ENCODE data around the gene TMED1. TPM values are rescaled to one million over a fixed set of nuclear protein-coding genes. Genes with fewer than 3 reads are reported as not detected.

Gene TMED1
- total and polyA plus RNA-seq, 2 of the 13 experiments (the other 11 are each of a cell fraction or from before 2014, with no cell fraction given) = 48.3 to 51.8 TPM

DNA sequence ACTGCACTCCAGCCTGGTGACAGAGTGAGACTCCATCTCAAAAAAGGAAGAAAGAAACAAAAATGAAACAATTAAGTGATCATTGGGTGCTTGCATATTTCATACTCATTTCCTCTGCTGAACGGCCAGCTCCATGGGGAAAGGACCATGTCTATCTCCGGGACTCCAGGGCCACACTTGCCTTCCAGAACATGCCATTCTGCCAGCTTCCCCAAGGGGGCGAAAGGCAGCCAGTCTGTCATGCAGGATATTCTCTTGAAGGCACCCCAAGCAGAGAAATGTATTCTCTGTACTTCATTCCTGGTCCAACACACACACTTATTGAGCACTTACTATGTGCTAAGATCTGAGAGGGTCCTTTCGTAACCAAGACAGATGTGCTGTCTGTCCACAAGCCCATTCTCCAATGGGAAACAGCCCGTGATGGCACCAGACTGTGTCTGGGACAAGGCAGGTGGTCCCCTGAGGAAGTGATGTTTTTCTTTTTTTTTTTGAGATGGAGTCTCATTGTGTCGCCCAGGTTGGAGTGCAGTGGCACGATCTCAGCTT lies 25.2 kb upstream of the TMED1 start:
- Histone ChIP-seq H3K4me1 (ENCODE audit: insufficient read depth, low read length) (peaks cover 33% of the 10 kb centered on the region), H3K9me3 (ENCODE audit: low read length) (no peaks in the 10 kb centered on the region), H3K9ac (ENCODE audit: insufficient read depth, low read depth, low read length) (no peak overlapping the region), H3K4me3 (replicated peaks in 1 of 3; ENCODE audit: insufficient read depth in 1 of 3, low read depth in 2 of 3, low read length in 3 of 3) (no peak overlapping the region), H3K27ac (ENCODE audit: extremely low read length, insufficient read depth, low read length) (no peak overlapping the region), H3K27me3 (ENCODE audit: control insufficient read depth in 1 of 2, insufficient read depth in 2 of 2, low read length in 2 of 2) (no peaks in the 10 kb centered on the region), H4K20me1 (ENCODE audit: insufficient read depth, low read length) (no peaks in the 10 kb centered on the region), H3K79me2 (ENCODE audit: insufficient read depth, low read length) (no peaks in the 10 kb centered on the region), H3K36me3 (replicated peaks in 1 of 2; ENCODE audit: control insufficient read depth in 1 of 2, insufficient read depth in 2 of 2, low read length in 2 of 2) (no peaks in the 10 kb centered on the region), H3K4me2 (ENCODE audit: low read depth, low read length) (no peak overlapping the region), H2AFZ (ENCODE audit: low read length) (no peak overlapping the region)
- in situ Hi-C loops (cut with HindIII; ENCODE audit: extremely low pct_ligation_motif_present, low pct_unique_long_range_greater_than_20kb) (no loop called here), intact Hi-C loops (cut with micrococcal nuclease; ENCODE audit: unreplicated experiment) (no loop called here)
- DNase-seq (ENCODE audit: low spot score) (peak; percentile 54), ATAC-seq (peak; percentile 65), FAIRE-seq (no peak)
- TF ChIP-seq ZNF747 (CRISPR knock-in tag; IDR thresholded peaks at IDR 0.05; ENCODE audit: borderline replicate concordance) (no peak), CTCF (CRISPR knock-in tag; IDR thresholded peaks at IDR 0.05) (peak; percentile 62), ZNF451 (CRISPR knock-in tag; IDR thresholded peaks at IDR 0.05) (no peak), STAT5B (CRISPR knock-in tag; IDR thresholded peaks at IDR 0.05) (no peak), ZNF260 (CRISPR knock-in tag; IDR thresholded peaks at IDR 0.05; ENCODE audit: borderline replicate concordance, low read depth) (no peak), STAG1 (CRISPR knock-in tag; IDR thresholded peaks at IDR 0.05) (peak; percentile 15; the same call in 1 of the 2 replicates)
- POLR2A ChIA-PET = interaction anchor here (1.8 to 6.1 kb wide), 2 partner anchors 25 to 144 kb away, joined by 6 to 41 read pairs; partner anchors contain the start of gene TMED1
- CTCF ChIA-PET (ENCODE audit: low intra/inter-chr PET ratio, low total read pairs) = interaction anchor here (1.2 kb wide), 1 partner anchor 25 kb away, joined by 3 read pairs; the partner anchor contains the start of gene TMED1
- no TSS peak for BruUV-seq (replicated peaks)
- 26% methylated on average over 7 of the region's 7 CpGs for WGBS (ENCODE audit: low lambda C conversion rate)
